Stimulated activated CD8-positive, alpha-beta memory T cell treated with anti-CD3 and anti-CD28 coated beads, Interleukin-4, amount 100 ng/mL, for 48 hours (primary cell): Measurements from ENCODE around the gene EZR.
A peak's percentile ranks its signal among the peaks of the same experiment; 100 is the strongest.

ENCODE experiments used
- DNase-seq: peaks from one replicate; pipeline ENCODE4 v3.0.0-alpha.2; 2020

EZR gene

DNA sequence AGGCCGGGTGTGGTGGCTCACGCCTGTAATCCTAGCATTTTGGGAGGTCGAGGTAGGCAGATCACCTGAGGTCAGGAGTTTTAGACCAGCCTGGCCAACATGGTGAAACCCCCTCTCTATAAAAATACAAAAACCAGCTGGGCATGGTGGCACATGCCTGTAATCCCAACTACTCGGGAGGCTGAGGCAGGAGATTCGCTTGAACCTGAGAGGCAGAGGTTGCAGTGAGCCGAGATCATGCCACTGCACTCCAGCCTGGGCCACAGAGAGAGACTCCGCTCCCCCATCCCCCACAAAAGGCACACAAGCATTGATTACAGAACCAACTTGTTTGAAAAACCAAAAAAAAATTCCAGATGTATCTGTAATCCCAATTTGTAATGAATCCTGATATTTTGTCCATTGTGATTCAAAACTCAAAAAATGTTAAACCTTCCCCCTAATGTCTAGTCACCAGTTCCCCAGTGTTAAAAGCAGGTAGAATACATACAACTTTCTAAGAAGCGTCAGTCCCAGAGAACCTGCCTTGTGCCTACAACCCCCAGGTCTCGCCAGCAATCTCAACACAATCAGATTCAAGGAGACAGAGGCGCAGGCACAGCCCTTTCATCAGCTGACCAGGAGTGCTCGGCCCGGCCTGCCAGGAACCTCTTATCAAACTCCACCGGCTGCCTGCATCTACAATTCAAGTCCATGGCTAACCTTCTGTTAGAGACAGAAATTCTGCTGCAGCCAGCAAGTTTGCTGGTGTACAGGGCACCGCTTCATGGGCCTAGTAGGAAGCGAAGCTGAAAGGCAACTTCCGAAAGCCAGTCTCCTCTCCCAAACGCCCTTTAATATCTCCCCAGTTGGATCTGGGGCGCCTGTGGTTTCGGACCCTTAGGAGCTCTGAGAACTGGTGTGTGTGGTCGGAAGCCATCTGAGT is 2.1 kb downstream of the EZR start:
- DNase-seq: peak; percentile 47

GRCh38 chr6:158816329-158816728 is 2.8 kb downstream of the EZR start:
- peak; percentile 52 for DNase-seq

GRCh38 chr6:158815907-158816306 is 3.3 kb downstream of the EZR start:
- DNase-seq: peak; percentile 28

DNA sequence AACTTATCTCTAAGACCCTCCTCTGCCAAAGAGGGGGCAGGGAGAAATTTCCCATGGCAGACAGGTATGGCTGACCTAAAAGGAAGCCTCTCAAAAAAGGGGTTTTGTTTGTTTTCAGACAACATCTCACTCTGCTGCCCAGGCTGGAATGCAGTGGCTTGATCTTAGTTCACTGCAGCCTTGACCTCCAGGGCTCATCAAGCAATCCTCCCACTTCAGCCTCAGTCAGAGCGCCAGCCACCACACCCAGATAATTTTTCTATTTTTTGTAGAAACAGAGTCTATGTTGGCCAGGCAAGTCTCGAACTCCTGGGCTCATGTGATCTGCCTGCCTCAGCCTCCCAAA is 3.8 kb downstream of the EZR start:
- DNase-seq: peak; percentile 26

GRCh38 chr6:158813032-158813431 is 6.1 kb downstream of the EZR start:
- peak; percentile 33 for DNase-seq

GRCh38 chr6:158812611-158813010 is 6.6 kb downstream of the EZR start:
- DNase-seq: peak; percentile 17

GRCh38 chr6:158810155-158811095 is 8.7 kb downstream of the EZR start:
- DNase-seq: peak; percentile 21

DNA sequence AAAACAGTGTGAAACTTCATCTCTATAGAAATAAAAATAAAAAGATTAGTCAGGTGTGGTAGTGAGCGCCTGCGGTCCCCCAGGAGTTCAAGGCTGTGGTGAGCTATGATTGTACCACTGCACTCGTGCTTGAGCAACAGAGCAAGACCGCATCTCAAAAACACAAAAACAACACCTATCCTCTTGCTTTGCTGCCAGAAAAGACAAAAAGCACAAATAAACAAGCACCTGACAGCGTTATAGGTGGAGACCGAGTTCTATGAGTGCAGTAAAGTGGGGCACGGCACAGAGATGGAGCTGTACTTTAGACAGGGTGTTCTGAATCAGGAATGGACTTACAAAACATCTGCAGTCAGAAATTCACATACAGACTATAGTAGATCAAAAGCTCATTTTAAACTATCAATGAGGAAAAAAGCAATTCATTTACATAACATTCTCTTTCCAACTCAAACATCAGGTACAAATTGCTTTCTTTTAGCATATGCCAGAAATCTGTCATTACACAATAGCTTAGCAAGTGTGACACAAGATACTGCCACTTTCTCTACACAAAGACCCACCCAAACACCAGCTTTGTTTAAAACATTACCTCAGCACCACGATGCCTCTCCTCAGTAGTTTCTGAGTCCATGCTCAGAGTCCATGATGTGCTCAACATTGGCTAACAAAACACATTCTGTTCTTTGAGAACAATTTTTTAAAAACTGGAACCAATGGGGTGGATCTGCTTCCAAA is 10.1 kb downstream of the EZR start:
- DNase-seq: peak; percentile 24

GRCh38 chr6:158808442-158808833 is 10.7 kb downstream of the EZR start:
- no peak for DNase-seq

DNA sequence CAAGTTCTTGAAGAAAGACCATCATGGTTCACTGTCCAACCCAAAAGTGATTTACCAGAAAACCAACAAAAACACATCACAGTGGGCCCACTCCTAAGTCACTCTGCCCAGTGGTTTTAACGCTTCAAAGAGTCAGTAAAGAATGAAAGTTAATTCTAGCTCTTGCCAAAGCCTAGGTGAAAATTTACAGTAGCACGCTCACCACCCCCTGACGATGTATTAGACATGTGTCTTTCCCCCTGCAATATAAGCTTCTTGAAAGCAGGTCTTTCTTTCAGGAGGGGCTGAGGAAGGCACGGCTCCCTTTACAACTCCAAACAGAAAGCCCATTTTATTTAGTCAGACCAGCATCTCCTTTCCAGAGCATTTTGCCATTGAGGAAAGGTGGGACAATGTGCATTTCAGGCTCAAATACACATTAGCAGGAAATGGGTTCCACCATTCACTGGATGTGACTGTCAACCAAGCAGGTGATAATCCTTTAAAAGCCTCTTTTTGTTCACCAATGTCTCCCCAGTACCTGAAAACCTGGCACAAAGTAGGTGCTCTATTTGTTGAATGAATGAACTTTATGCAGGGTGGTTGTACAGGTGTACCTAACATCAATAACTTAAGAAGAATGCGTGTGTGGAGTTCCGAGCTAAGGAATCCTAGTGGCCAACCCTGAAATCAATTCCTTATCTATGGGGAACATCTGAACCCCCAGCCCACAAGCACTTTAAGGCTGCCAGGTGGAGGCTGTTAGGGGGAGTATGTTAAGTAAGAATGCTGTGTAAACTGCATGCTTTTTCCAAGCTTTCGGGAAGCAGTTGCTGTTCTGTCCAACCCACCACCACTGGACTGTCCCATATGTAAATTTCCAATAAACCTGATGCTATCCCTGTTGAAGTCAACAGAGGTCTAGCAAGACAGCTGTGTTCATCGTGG is 11.4 kb downstream of the EZR start:
- DNase-seq: peak; percentile 22

DNA sequence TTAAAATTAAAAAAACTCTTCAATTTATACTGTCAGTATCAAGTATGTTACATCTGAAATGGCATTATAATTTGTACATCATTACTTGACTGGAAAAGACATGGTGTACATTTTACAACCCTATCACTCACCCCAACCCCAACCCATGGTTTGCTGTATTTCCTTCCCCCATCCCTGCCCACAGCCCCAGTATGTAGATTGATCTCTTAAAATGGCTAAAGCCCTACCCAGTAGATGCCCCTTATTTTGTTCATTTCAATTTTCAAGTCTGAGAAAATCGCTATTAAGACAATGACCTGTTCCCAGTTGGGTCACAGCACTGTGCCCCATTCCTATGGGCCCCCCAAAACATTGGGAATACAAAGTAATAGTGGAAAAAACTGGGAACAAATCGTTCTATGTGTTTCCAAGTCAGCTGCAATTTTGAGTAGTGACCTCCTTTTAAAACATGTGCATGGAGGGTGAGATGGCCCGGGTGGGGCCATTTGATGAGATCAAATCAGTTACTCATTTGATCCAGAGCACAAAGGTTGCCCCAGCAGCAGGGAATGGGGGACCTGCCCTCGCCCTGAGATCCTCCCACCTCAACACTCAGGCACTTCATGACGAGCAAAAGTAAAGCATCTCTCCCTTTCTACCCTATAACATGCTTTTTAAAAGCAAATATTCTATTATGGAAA is 13.3 kb downstream of the EZR start:
- DNase-seq: peak; percentile 22

GRCh38 chr6:158804207-158804606 is 15.0 kb downstream of the EZR start:
- no peak for DNase-seq

- peak; percentile 35 for DNase-seq
Observed at GRCh38 chr6:158803733-158804143, 15.4 kb downstream of the EZR start.

DNA sequence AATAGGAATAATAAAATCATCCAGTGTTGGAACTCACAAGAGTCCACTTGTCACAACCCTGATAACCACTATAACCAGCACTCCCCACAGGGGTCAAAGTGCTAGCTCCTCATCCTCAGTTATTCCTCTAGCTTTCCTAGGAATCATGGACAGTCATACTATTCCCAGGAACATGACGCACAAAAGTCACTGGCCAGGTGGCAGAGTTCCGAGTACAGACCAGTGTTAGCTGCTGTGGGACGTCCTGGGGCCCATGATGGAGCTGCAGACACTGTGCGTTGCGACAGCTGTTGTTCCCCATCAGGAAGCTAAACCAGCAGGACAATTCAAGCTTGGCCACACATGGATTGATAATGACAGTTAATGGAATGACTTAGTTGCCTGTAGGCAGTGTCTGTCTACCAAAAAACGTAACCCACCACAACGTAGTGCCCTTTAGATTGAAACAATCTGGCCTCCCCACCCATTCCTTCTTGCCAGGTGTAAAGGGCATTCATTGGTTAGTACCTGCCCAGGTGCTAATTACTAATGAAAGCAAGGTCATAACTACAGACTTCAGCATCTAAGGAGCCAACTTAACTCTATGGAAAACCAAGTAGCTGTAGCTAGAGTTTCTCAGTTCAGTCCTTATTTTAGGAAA is 17.4 kb downstream of the EZR start:
- peak; percentile 18 for DNase-seq

DNA sequence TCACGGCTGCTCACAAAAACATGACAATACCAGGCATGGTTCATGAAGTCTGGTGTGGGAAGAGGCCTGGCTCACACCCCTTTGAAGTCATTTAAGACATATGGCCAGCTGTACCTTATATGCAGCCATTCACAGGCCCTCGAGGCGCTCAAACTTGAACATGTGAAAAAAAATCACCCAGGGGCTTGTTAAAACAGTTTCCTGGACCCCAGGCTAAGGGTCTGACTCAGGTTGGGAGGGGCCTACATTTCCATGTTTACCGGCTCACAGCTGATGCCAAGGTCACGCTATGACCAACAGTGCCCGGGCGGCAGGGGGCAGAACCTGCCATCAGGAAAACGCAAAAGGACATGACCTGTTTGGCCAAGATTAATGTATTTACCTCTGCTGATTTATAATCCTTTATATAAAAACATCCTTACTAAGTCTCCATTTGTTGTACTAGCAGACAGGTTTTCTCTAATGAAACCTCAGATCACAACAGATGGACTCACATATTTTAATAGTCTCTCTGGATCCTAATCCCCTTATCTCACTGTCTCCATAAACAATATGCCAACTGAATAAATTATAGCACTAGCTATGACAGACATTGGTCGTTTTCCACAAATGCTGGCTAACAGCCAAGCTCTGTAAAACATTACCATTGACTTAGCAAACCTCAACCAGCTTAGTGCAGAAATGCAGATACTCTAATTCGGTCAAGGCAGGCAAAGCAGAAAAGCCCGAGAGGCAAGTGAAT is 19.9 kb downstream of the EZR start:
- DNase-seq: peak; percentile 23

DNA sequence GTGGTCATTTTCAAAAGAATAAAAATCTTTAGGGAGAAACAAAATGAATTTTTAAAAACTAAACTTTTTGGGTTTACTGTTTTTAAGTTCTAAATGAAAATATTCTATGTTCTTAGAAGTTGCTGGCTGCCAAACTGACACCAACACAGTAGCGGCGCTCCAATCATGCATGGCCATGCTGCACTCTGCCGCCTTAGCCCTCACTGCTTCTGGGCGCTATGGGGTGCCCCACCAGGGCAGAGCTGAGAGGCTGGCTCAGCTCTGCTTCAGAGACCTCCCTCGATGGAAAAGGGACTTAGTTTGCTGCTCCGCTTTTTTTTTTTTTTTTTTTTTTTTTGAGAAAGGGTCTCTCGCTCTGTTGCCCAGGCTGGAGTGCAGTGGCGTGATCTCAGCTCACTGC is 20.9 kb downstream of the EZR start:
- DNase-seq: peak; percentile 20

GRCh38 chr6:158797331-158798310 is 21.5 kb downstream of the EZR start:
- DNase-seq: peak; percentile 21

GRCh38 chr6:158796353-158796752 is 22.8 kb downstream of the EZR start:
- DNase-seq: peak; percentile 21

DNA sequence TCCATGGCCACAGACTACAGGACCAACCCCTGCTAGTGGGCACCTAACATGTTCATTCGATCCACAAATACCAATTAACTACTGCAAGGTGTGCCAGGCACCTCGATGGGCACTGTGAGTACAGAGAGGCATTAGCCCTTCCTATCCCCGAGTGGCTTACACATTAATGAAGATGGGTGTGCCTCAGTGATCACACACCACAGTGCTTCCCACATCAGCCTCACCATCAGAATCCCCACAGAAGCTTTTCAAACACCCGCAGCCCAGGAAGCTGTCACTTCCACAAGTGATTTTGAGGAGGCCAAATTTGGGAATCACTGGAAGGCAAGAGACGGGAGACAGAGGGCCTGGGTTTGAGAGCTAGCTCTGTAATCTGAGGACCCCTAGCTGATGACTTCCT is 23.7 kb downstream of the EZR start:
- DNase-seq: peak; percentile 22
